Jurkat, Clone E6-1 (cell line): ENCODE results near the gene ACER3.
"Not testable (repeated sequence)": the region's sequence is repeated elsewhere in the genome, so short reads cannot be mapped to it uniquely, and the experiment has no call there.

Source experiments
- DNase-seq: peaks from one replicate; pipeline ENCODE4 v3.0.0-alpha.2; 2011; ENCODE audit warnings: low read depth, low spot score
- H3K4me3 ChIP-seq: 2 replicates; pipeline ENCODE4 v1.5.1; 2011; ENCODE audit warnings: mild to moderate bottlenecking, low read length, control low read depth, moderate library complexity

Gene ACER3

DNA sequence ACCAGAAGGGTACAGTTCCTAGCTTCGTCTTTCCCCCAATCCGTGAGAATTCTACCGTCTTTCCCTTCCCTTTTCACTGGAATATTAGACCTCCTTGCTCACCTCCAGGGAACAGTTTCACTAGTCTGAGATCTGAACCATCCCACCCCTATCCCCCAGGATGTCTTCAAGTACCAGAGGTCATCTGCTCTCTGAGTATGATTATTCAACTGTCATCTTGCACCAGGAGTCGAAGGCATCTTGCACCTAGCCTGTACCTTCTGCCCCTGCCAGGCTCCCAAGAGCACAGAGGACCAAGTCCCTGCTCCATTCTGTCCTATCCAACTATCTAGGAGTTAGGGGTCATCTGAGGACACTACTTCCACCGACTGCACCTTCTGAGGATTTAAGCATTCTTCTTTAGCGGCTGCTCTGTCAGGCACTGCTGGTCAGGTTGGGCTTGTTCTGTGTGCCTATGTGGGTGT, 804 bp downstream of the ACER3 start:
- DNase-seq, result no peak
- peak overlapping the region; percentile 75 for H3K4me3 ChIP-seq

DNA sequence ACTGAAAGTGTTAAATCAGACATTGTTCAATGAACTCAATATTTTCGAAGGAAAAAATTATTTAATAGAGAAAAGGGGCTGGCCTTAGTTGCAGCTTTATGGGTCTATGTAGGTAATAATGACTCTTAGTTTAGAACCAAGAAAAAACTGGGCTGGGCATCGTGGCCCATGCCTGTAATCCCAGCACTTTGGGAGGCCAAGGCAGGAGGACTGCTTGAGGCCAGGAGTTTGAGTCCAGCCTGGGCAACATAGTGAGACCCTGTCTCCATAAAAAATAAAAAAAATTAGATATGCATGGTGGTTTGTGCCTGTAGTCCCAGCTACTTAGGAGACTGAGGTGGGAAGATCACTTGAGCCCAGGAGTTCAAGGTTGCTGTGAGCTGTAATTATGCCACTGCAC, 2.1 kb downstream of the ACER3 start:
- H3K4me3 ChIP-seq, DNase-seq: not testable (repeated sequence)

DNA sequence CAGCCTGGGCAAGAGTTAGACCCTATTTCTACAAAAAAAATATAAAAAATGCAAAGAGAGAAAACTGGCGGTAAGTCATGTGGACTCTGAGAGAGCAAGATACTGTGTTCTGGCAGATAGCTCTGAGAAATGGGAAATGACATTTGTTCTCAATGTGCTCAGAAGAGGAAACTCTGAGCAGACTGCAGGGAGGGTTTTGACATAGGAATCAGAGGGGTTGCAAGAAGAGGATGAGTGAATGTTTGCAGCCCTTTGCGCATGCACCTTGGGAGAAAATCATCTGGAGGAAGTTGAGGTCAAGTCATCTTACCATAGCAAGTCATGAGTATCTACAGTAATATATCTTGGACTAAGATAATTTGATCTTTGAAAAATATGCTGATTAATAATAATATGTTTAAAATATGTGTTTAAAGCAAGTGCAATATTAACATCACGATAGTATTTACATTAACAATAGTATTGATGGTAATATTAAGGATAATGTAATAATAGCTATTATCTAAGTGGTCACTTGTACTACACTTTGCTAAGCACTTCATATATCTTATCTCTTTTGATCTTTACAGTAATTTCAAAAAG, 2.6 kb downstream of the ACER3 start:
- peak; percentile 23 for DNase-seq
- no peak overlapping the region for H3K4me3 ChIP-seq

- H3K4me3 ChIP-seq, result no peak overlapping the region
- DNase-seq, result no peak
Measured at GRCh38 chr11:76872959-76873827, 12.5 kb downstream of the ACER3 start.

GRCh38 chr11:76878014-76878413, 17.3 kb downstream of the ACER3 start:
- H3K4me3 ChIP-seq, result no peak overlapping the region
- no peak for DNase-seq

GRCh38 chr11:76880314-76880713, 19.6 kb downstream of the ACER3 start:
- DNase-seq, result no peak
- H3K4me3 ChIP-seq, result no peak overlapping the region

- DNase-seq, result no peak
Measured at GRCh38 chr11:76880956-76881355, 20.2 kb downstream of the ACER3 start.

DNA sequence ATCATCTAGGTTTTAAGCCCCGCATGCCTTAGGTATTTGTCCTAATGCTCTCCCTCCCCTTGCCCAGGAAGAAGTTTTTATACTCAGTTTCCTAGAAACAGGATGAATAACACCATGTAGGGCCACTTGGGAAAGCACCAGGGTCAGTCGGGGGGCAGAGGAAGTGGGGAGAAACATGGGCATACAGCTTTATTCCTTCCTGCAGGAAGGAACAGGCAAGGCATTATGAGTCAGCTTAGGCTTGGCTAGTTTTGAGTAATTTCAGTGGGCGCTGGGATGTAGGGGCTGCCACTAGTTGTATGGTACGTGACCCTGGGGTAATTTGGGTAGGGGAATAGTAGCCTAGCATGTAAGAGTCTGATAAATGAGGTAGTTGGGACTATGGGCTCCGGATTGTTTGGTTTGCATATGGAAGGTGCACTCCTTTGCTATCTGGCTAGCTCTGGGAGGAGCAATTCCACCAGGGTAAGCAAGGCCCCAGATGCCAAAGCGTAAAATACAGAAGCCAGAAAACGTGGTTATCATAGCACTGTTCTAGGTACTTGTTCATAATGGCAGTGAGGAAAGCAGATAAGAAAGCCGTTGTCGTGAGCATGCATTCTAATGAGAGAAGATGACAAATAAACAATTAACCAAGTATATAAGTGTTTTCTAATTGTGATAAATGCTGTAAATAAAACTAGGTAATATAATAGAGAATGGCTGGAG, 24.8 kb downstream of the ACER3 start:
- no peak for DNase-seq
- H3K4me3 ChIP-seq, result no peak overlapping the region

More at GRCh38 chr11:76880956-76881355, 20.2 kb downstream of the ACER3 start:
- H3K4me3 ChIP-seq, result no peak overlapping the region

- DNase-seq, result no peak
- H3K4me3 ChIP-seq, result no peak overlapping the region
Measured at GRCh38 chr11:76888989-76889388, 28.3 kb downstream of the ACER3 start.

GRCh38 chr11:76889411-76889975, 28.8 kb downstream of the ACER3 start:
- H3K4me3 ChIP-seq, result no peak overlapping the region
- DNase-seq, result no peak

DNA sequence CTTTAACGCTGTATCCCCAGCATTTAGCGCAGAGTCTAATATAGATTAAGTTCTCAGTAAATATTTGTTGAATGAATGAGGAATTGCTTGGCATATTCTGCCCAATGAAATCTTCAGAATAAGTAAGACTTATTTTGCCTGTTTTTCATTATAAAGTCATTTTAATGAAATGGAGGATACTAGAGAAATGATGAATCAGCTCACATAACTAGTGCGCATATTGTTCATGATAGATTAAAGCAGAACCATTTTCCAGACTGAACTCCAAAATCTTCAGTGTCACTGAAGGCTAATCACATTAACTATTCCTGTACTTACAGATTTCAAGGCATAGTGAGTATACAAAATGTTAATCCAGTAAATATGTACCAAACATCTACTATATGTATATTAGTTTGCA, 29.6 kb downstream of the ACER3 start:
- no peak for DNase-seq
- H3K4me3 ChIP-seq, result no peak overlapping the region

DNA sequence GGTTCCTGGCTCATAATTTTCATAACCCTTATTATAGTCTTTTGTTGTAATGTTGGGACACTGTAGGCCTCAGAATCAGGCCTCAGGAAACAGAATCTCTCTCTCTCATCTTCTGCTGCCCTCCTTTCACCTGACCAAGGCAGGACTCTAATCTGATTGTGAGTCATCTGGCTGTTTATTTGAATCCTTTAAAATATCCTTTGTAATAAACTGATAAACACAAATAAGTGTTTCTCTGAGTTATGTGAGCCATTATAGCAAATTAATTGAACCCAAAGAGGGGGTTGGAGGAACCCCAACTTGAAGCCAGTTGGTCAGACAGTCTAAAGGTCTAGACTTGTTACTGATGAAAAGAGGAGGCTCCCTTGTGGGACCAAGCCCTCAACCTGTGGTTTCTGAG, 30.6 kb downstream of the ACER3 start:
- DNase-seq, result no peak
- H3K4me3 ChIP-seq, result no peak overlapping the region

DNA sequence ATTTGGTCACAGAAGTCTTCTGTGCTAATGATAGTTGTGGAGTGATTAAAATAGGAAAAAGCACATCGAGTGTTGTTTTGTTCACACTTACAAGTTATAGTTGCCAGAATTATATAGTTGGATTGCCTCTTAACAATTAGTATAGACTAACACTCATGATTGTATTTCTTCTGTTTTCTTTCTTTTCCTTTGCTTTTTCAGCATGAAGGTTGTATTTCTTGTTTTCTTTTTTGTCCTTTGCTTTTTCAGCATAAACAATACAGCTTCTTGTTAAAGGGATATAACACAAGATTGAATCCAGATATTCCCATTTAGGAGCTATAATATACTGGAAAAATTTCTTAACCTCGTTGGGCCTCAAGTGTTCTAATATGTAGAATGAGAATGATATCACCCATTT, 31.1 kb downstream of the ACER3 start:
- DNase-seq, result no peak
- H3K4me3 ChIP-seq, result no peak overlapping the region

DNA sequence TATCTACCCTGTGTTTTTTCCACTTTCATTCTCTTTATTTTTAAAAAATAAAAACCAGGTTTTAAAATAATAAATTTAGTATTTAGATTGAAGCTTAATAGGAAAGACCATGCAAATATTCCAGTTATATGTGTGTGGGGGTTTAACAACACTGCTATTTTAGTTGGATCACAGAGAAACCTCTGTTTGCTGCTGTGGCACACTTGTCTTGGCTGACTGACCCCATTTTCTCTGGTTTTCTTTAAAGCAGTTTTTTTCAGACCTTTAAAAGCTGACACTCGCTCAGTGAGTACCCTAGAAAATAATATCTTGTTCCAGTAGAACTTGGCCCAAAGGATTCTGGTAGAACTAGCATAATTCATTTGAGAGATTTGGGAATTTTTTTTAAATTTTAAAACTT, 31.6 kb downstream of the ACER3 start:
- H3K4me3 ChIP-seq, result no peak overlapping the region
- DNase-seq, result no peak

DNA sequence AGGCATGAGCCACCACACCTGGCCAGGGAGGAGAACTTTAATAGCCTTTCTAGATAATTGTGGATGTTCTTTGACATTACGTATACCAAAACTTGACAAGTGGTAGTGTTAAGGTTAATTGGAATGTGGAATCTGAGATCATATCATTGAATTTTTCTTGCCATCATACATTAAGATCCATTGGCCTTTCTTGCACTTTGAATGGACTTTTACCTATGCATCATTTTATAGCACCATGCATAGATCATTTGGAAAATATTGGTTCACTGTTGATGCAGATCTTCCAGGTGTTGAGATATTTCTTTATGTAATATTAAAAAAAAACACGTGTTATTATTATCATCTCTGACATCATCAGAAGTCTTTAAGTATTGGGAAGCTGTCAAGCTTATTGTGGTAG, 36.5 kb downstream of the ACER3 start:
- no peak overlapping the region for H3K4me3 ChIP-seq
- DNase-seq, result no peak

GRCh38 chr11:76901144-76901543, 40.4 kb downstream of the ACER3 start:
- DNase-seq, result no peak
- no peak overlapping the region for H3K4me3 ChIP-seq

- H3K4me3 ChIP-seq, DNase-seq: not testable (repeated sequence)
Measured at GRCh38 chr11:76901622-76902021, 40.9 kb downstream of the ACER3 start.

DNA sequence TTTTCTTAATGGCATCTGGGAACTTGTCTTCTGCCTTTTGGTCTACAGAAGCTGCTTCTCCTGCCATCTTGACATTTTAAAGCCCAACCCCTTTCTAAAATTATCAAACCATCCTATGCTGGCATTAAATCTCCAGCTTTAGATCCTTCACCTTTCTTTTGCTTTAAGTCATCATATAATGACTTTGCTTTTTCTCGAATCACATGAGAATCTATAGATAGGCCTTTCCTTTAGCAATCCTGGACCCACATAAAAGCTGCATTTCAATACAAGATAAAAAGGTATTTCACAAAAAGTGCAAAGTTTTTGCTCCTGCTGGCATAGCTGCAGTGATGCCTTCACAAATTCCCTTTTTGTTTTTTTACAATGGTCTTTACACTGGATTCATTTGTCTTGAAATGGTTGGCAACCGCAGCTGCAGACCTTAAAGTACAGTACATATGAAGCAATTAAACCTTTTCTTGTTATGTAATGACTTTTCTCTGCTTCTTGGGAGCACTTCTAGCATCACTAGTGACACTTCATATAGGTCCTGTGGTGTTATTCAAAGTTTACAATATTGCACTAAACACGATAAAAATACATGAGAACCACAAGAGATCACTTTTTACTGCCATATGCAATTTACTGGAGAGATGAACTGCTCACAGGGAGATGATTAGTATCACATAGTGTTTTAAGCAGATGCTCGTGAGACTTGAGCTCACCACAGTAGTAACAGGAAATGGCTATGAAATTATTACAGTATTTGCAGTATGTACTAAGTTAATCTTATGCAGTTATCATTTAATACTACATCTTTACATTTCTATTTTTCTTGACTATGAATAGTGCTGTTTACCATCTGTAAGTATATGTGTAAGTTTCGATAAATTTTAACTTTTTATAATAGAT, 41.6 kb downstream of the ACER3 start:
- no peak for DNase-seq
- no peak overlapping the region for H3K4me3 ChIP-seq

DNA sequence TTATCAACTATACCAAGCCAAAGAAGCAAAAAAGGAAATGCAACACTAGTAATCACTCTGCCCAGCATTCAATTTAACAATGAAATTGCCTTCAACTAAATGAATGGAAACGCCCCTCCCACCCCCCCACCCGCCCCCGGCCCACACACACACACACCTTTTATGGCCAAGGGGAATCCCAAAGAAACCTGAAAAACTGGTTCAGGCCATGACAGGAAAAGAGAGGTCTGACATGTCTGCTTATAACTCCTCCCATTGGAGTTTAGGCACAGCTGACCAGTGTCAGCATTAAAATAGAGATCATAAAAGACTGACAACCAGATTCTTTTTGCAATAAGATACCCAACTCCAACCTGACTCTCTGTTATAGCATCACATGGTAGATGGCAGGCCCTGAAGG, 42.6 kb downstream of the ACER3 start:
- DNase-seq, result no peak
- H3K4me3 ChIP-seq, result no peak overlapping the region
